Measurements from ENCODE around the gene KCTD17.

DNA sequence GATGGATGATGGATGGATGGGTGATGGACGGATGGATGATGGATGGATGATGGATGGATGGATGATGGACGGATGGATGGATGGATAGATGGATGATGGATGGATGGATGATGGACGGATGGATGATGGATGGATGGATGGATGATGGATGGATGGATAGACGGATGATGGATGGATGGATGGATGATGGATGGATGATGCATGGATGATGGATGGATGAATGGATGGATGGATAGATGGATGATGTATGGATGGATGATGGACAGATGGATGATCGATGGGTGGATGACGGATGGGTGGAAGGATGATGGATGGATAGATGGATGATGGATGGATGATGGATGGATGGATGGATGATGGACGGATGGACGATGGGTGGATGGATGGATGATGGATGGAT, 21.1 kb downstream of the KCTD17 start:
- TF ChIP-seq TAF1 (conservative IDR thresholded peaks at IDR 0.05) (no peak), CTCF (IDR thresholded peaks at IDR 0.05; ENCODE audit: low read depth, low read length, missing input control) (no peak), JUND (IDR thresholded peaks at IDR 0.05) (no peak), MAX (IDR thresholded peaks at IDR 0.05) (no peak), FOXA1 (IDR thresholded peaks at IDR 0.05) (no peak), HNF4A (conservative IDR thresholded peaks at IDR 0.05) (no peak), RAD21 (IDR thresholded peaks at IDR 0.05) (no peak), GABPA (IDR thresholded peaks at IDR 0.05 in 1 of 2, conservative IDR thresholded peaks at IDR 0.05 in 1 of 2) (no peak), YY1 (IDR thresholded peaks at IDR 0.05) (no peak), ZBTB33 (IDR thresholded peaks at IDR 0.05) (no peak), EGR1 (IDR thresholded peaks at IDR 0.05; ENCODE audit: low read depth in 2 of 2) (no peak)
- TF ChIP-seq, protein P1, sequence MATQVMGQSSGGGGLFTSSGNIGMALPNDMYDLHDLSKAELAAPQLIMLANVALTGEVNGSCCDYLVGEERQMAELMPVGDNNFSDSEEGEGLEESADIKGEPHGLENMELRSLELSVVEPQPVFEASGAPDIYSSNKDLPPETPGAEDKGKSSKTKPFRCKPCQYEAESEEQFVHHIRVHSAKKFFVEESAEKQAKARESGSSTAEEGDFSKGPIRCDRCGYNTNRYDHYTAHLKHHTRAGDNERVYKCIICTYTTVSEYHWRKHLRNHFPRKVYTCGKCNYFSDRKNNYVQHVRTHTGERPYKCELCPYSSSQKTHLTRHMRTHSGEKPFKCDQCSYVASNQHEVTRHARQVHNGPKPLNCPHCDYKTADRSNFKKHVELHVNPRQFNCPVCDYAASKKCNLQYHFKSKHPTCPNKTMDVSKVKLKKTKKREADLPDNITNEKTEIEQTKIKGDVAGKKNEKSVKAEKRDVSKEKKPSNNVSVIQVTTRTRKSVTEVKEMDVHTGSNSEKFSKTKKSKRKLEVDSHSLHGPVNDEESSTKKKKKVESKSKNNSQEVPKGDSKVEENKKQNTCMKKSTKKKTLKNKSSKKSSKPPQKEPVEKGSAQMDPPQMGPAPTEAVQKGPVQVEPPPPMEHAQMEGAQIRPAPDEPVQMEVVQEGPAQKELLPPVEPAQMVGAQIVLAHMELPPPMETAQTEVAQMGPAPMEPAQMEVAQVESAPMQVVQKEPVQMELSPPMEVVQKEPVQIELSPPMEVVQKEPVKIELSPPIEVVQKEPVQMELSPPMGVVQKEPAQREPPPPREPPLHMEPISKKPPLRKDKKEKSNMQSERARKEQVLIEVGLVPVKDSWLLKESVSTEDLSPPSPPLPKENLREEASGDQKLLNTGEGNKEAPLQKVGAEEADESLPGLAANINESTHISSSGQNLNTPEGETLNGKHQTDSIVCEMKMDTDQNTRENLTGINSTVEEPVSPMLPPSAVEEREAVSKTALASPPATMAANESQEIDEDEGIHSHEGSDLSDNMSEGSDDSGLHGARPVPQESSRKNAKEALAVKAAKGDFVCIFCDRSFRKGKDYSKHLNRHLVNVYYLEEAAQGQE (IDR thresholded peaks at IDR 0.05) = no peak
